Osteoblast (primary cell): Measurements from ENCODE around the gene STIP1. TPM values are rescaled to one million over a fixed set of nuclear protein-coding genes. Genes with fewer than 3 reads are reported as not detected.
A peak's percentile ranks its signal among the peaks of the same experiment; 100 is the strongest.

Experiments used
- DNase-seq: peaks from one replicate; pipeline ENCODE4 v3.0.0; 2011; ENCODE audit warnings: low spot score, mixed read lengths; ENCODE audit not compliant: insufficient read length; ENCODE audit errors: missing footprints
- H2AFZ ChIP-seq: 2 replicates; pipeline ENCODE4 v1.6.0; 2011; ENCODE audit warnings: mild to moderate bottlenecking, low read length
- H3K27ac ChIP-seq: 2 replicates; pipeline ENCODE4 v1.5.1; 2011; ENCODE audit warnings: mild to moderate bottlenecking, low read depth, low read length, moderate library complexity
- H3K27me3 ChIP-seq: 2 replicates; pipeline ENCODE4 v1.6.0; 2012; ENCODE audit warnings: mild to moderate bottlenecking, control low read depth, inconsistent platforms, low read length, moderate library complexity; ENCODE audit not compliant: insufficient read depth
- H3K36me3 ChIP-seq: 2 replicates; pipeline ENCODE4 v1.5.1; 2011; ENCODE audit warnings: mild to moderate bottlenecking, low read length, control low read depth, moderate library complexity; ENCODE audit not compliant: insufficient read depth
- H3K4me1 ChIP-seq: 2 replicates; pipeline ENCODE4 v1.5.1; 2011; ENCODE audit warnings: mild to moderate bottlenecking, low read length, control low read depth, moderate library complexity; ENCODE audit not compliant: insufficient read depth
- H3K4me2 ChIP-seq: 2 replicates; pipeline ENCODE4 v1.6.0; 2011; ENCODE audit warnings: mild to moderate bottlenecking, low read length; ENCODE audit not compliant: insufficient read depth
- H3K4me3 ChIP-seq: fragments of 200-600 bp; sonication (generic); 3 replicates; pipeline ENCODE4 v1.5.1; 2012; ENCODE audit warnings: mild to moderate bottlenecking, low read length, inconsistent platforms; ENCODE audit not compliant: insufficient read depth
- H3K79me2 ChIP-seq: 2 replicates; pipeline ENCODE4 v1.6.0; 2012; ENCODE audit warnings: mild to moderate bottlenecking, low read length, control low read depth, inconsistent platforms; ENCODE audit not compliant: insufficient read depth
- H3K9me3 ChIP-seq: 2 replicates; pipeline ENCODE4 v1.5.1; 2011; ENCODE audit warnings: low read depth, low read length, control low read depth
- H4K20me1 ChIP-seq: 2 replicates; pipeline ENCODE4 v1.6.0; 2012; ENCODE audit warnings: mild to moderate bottlenecking, low read length, control low read depth; ENCODE audit not compliant: insufficient read depth
- CTCF ChIP-seq: IDR thresholded peaks from 2 replicates; pipeline ENCODE4 v1.5.1; 2011; ENCODE audit warnings: mild to moderate bottlenecking, low read depth, low read length, moderate library complexity; ENCODE audit errors: extremely low read depth
- total RNA-seq: library from RNA; depleted of rRNA; stranded (reverse); fragments of >200 nt; gene quantifications from 2 replicates; pipeline ENCODE4 v1.2.3, GENCODE V29; 2012

Gene STIP1
- total RNA-seq, 1 donor = 94.5 TPM

GRCh38 chr11:64227405-64227956, 41.5 kb downstream of the STIP1 start:
- no peaks in the 10 kb centered on the region for H3K9me3 ChIP-seq
- H3K4me3 ChIP-seq = peak overlapping the region; percentile 96
- H3K79me2 ChIP-seq = peaks cover 32% of the 10 kb centered on the region
- H3K36me3 ChIP-seq = peaks cover 5% of the 10 kb centered on the region
- no peak overlapping the region for H2AFZ ChIP-seq
- peaks cover 28% of the 10 kb centered on the region for H3K4me1 ChIP-seq
- DNase-seq = no peak
- peaks cover 5% of the 10 kb centered on the region for H4K20me1 ChIP-seq
- no peak for TF ChIP-seq CTCF
- H3K27me3 ChIP-seq = no peaks in the 10 kb centered on the region
- H3K27ac ChIP-seq = peak overlapping the region; percentile 80
- H3K4me2 ChIP-seq = peak overlapping the region; percentile 97

GRCh38 chr11:64229090-64229743, 43.2 kb downstream of the STIP1 start:
- H3K4me3 ChIP-seq = no peak overlapping the region
- H4K20me1 ChIP-seq = peaks cover 5% of the 10 kb centered on the region
- peaks cover 32% of the 10 kb centered on the region for H3K79me2 ChIP-seq
- H3K36me3 ChIP-seq = no peaks in the 10 kb centered on the region
- no peak for TF ChIP-seq CTCF
- H3K4me1 ChIP-seq = peaks cover 31% of the 10 kb centered on the region
- no peaks in the 10 kb centered on the region for H3K9me3 ChIP-seq
- no peaks in the 10 kb centered on the region for H3K27me3 ChIP-seq
- H3K27ac ChIP-seq = no peak overlapping the region
- H2AFZ ChIP-seq = no peak overlapping the region
- H3K4me2 ChIP-seq = peak overlapping the region; percentile 95
- DNase-seq = no peak

- no peaks in the 10 kb centered on the region for H3K36me3 ChIP-seq
- H3K4me3 ChIP-seq = peak overlapping the region; percentile 93
- no peaks in the 10 kb centered on the region for H3K9me3 ChIP-seq
- H3K27ac ChIP-seq = peak overlapping the region; percentile 5
- H3K4me2 ChIP-seq = peak overlapping the region; percentile 95
- peak overlapping the region; percentile 15 for H2AFZ ChIP-seq
- no peaks in the 10 kb centered on the region for H3K27me3 ChIP-seq
- peaks cover 5% of the 10 kb centered on the region for H4K20me1 ChIP-seq
- H3K79me2 ChIP-seq = peaks cover 30% of the 10 kb centered on the region
- H3K4me1 ChIP-seq = peaks cover 31% of the 10 kb centered on the region
- no peak for TF ChIP-seq CTCF
- no peak for DNase-seq
Observed at GRCh38 chr11:64229744-64230170, 43.8 kb downstream of the STIP1 start.

- H3K4me2 ChIP-seq = peak within 1 kb of the TSS; percentile 95
- no peaks in the 10 kb centered on the region for H3K36me3 ChIP-seq
- no peak for TF ChIP-seq CTCF
- DNase-seq = peak; percentile 99
- peaks cover 30% of the 10 kb centered on the region for H3K4me1 ChIP-seq
- H3K9me3 ChIP-seq = no peaks in the 10 kb centered on the region
- peak within 1 kb of the TSS; percentile 88 for H2AFZ ChIP-seq
- peak within 1 kb of the TSS; percentile 93 for H3K4me3 ChIP-seq
- peaks cover 29% of the 10 kb centered on the region for H3K79me2 ChIP-seq
- no peaks in the 10 kb centered on the region for H3K27me3 ChIP-seq
- H3K27ac ChIP-seq = peak within 1 kb of the TSS; percentile 63
- peaks cover under 1% of the 10 kb centered on the region for H4K20me1 ChIP-seq
Observed at GRCh38 chr11:64230171-64230984, 44.4 kb downstream of the STIP1 start, which contains the start of gene DNAJC4. DNAJC4 (plus strand) TSS chr11:64230548; CDS start chr11:64230855, 307 bp downstream.
